ENCODE results near the gene ASF1A.

DNA sequence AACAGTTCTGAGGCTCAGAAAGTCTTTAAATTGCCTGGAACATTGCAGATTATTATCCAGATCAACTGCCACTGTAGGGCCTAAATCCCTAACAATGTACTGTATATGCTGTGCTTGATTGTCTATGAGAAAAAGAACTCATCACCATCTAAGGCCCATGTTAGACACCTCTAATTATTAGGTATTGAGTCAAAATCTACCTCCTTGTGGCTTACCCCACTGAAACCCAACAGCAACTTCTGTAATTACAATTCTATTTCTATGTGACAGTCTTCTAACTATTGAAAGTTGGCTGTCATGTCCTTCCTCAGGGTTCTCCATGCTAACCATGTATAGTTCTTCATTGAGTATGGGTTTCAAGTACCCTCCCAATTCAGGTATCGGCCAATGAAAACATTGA, 27.1 kb downstream of the ASF1A start:
- TF ChIP-seq POLR2AphosphoS5 (IDR thresholded peaks at IDR 0.05; ENCODE audit: low read depth, low read length) (no peak), POLR2A (IDR thresholded peaks at IDR 0.05; ENCODE audit: low read depth, low read length) (no peak), TAF1 (IDR thresholded peaks at IDR 0.05; ENCODE audit: borderline replicate concordance, low read depth, low read length) (no peak)

All from GM12892 (cell line).